HG02678 (cell line): ENCODE results near the gene CADPS2.

Experiments
- ATAC-seq: cut with Tn5 transposase; IDR thresholded peaks from one replicate; pipeline ENCODE4 v1.9.1; 2021; ENCODE audit warnings: mild to moderate bottlenecking, moderate library complexity; ENCODE audit not compliant: unreplicated experiment

The CADPS2 gene

DNA sequence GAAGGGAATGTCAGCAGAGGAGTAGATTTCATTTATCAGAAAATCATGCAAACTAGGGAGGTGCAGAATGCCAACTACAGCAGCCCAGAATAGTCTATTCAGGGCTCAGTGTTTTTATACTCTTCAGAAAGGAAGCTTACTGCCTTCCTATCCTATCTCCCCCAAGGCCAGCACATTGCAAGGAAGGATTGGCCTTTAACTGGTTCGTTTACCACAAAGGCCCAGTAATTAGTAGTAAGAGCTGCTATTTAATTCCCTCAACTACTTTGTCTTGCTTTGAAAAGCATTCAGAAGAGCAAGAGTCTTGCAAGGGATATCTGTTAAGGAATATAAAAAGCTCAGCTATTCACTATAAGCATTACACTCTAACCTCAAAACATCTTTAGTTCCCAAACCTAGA lies 97.1 kb downstream of the CADPS2 start:
- no peak for ATAC-seq

- ATAC-seq = no peak
Observed at GRCh38 chr7:122770686-122771335, 115.4 kb downstream of the CADPS2 start.

DNA sequence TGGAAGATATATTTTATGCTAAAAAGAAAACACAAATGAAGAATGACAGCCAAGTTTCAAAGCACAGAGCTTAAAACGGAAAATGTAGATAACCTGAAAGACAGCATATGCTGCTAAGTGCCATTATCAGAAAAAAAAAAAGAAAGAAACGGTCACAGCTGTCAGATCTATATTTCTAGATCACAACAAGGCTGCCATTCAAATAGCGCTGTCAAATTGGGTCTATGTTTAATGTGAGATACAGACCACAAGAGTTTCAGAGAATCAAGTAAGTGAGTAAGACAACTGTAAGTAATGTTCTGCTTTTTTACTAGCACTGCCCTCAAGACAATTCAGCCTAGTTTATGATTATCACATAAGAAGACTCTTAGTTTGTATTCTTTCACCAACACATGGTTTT lies 117.4 kb downstream of the CADPS2 start:
- no peak for ATAC-seq

- ATAC-seq = no peak
Observed at GRCh38 chr7:122767339-122767738, 118.9 kb downstream of the CADPS2 start.

DNA sequence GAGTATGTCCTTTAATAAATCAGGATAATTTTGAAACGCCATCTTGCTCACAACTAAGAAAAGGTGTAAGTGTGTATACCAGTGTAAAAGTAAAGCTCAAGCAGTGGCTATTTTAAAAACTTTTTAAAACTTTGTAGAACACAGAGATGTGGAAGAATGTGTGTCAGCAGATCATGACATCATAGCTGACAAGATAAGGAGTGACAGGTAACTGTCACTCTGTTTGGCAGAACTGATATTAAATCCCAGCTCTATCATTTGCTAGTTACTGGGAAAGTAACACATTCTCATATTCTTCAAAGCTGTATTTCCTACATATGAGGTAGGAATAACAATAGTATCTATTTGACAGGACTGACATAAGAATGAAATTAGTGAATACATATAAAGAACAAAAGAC lies 119.7 kb downstream of the CADPS2 start:
- no peak for ATAC-seq

DNA sequence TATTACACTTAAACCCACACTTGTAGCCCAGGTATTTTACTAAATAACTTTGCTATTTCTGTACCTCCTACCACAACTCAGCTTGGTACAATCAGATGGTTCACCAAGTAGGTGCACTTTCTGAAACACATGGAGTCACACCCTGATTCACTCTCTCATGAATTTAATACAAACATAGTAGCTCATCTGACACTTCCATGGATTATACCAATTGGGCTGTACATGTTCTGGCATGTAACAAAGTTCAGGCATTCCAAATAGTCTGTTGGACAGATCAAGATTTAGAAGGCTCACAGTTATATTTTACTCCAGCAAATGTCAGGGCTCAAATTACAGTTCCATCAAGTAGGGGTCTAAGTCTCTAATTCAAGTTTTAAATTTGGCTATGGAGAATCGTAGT lies 121.4 kb downstream of the CADPS2 start:
- ATAC-seq = no peak

GRCh38 chr7:122764020-122764419 lies 122.2 kb downstream of the CADPS2 start:
- no peak for ATAC-seq

DNA sequence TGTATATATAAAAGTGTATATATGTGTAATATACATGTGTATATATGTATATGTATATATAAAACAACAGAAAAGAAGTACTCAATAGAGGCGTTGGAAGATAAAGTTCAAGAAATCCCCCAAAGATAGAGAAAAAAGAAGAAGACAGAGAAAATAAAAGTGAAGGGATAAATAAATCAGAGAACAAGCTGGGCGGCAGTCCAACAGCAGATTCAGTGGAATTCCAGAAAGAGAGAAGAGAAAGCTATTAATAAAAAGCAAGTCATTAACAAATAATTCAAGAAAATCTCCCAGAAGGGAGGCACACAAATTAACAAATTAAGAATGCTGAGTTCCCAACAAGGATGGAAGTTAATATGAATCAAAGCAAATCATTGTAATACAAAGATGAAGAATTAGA lies 124.2 kb downstream of the CADPS2 start:
- ATAC-seq = no peak

GRCh38 chr7:122758501-122758900 lies 127.8 kb downstream of the CADPS2 start:
- no peak for ATAC-seq

GRCh38 chr7:122756860-122757259 lies 129.4 kb downstream of the CADPS2 start:
- ATAC-seq = no peak

GRCh38 chr7:122755696-122756095 lies 130.6 kb downstream of the CADPS2 start:
- ATAC-seq = no peak

DNA sequence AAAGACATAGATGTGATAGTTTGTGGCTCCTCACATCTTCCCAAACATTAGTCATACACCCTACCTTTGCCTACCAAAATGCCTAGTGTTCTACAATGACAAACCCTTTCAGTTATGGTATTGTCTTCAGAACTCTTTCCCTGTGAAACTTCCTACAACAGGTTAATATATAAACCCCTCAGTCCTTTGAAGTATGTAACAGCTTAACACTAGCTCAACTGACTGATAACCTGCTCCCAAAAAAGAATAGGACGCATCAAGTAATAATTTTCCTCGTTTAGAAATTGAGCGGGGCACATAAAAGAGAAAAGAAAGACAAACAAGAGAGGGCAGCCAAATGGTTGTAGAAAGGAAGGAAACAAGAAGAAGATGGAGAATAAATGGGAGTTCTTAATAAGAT lies 133.7 kb downstream of the CADPS2 start:
- no peak for ATAC-seq

DNA sequence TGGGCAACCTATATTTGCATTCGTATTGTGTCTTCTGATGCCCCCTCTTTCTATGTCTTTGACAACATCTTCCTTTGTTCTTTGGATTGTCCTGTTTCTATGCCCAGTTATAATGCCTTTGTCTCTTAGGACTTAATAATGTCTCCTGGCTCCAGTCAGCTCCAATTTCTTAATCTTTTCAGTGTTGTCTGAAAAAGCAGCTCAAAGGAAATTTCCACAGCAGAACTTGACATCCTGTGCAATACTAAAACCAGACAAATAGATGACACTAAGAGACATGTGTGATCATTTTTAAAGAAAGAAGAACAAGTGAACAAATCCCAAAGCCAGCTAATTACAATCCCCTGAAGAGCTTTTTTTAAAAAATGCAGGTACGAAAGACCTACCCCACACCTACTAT lies 135.9 kb downstream of the CADPS2 start:
- no peak for ATAC-seq

GRCh38 chr7:122748195-122748594 lies 138.1 kb downstream of the CADPS2 start:
- ATAC-seq = no peak

- no peak for ATAC-seq
Observed at GRCh38 chr7:122746948-122747347, 139.3 kb downstream of the CADPS2 start.

GRCh38 chr7:122743211-122743610 lies 143.0 kb downstream of the CADPS2 start:
- no peak for ATAC-seq

- no peak for ATAC-seq
Observed at GRCh38 chr7:122738947-122739346, 147.3 kb downstream of the CADPS2 start.

GRCh38 chr7:122736183-122736582 lies 150.1 kb downstream of the CADPS2 start:
- ATAC-seq = no peak

DNA sequence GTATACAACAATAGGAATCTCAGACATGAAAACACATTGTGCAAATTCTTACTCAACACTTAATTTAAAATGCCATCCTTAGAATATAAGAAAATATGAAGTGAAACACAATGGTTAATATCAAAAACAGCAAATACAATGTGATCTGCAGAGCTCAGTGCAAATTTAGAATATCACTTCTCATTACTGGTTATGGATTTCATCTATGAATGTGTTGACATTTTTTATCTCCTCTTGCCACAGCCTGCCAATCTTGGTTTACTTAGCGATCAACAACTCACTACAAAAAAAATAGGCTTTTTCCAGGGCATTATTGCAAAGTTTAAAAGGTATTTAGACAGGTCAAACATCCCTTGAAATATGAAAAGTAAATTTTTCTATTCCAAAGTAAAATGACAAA lies 158.5 kb downstream of the CADPS2 start:
- no peak for ATAC-seq

DNA sequence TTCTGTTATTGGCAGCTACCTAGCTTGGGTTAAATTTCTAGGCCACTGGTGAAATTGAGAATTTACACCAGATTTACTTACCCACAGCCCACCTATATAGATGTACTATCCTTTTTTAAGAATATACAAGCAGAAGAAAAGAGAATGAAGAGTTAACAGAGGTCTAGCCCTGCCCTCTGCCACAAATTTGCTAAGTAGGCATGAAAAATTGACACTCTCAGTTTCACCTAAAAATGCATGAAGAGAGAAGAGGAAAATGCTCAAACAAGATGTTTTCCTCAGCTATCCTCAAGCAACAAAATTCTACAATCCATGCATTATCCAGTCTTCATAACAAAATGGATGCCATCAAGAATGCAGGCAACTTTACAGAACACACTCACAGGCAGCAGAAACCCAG lies 158.9 kb downstream of the CADPS2 start:
- ATAC-seq = no peak

DNA sequence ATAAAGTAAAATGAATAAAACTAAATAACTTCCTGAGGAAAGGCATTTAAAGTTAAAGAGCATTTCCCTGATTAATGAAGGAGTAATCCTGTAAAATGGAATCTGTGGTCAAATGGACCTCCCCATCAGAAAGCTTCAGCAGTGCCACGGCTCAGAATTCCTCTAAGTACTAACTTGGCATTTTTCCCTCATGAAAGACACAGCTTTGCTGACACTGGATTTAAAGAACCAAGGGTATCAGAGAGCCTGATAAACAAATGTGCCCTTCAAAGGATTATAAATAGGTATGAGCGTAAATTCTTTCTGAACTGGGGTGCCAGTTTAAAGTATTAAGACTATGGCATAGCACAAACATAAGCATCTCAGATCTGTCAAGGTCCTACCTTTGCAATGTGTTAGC lies 159.4 kb downstream of the CADPS2 start:
- no peak for ATAC-seq

DNA sequence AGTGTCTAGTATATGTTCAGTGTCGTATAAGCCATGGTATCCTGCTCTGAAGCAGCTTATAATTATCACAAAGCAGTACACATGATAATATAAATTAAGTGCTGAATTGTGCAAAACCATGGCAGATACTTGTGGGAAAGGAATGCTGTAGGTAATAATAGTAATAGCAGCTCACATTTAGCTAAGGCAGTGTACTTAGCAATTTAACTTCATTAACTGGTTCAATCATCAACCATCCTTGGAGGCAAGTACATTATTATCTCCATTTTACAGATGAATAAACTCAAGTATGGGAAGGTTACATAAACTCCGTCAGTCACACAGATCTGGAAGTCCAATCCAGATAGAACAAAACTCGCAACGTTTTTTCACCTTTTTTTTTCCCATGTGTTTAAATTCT lies 161.9 kb downstream of the CADPS2 start:
- no peak for ATAC-seq

DNA sequence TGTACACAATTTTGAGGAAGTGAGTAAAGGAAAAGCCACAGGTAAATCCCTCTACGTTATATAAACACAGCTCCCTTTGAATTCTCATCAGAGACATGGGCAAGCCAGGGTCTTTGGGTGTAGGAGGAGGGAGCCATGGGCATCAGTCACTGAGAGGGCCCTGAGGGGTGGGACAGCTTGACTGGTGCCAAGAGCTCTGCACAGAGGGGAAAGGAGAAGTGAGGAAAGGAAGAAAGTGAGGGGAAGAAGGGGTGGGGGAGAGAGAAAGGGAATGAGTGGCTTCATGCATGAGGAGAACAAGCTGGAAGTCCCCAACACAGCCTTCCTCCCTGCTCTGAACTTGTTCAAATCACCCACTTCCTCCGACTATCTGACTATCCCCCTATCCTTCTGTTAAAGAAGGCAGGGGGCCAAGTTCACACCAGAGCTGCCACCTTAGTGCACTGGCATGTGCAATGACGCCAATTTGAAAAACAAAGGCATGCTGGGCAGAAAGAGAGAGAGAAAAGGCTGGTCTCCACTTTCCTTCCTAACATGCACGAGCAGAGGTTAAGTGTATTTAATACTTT lies 167.2 kb downstream of the CADPS2 start:
- ATAC-seq = no peak
